ENCODE measurements around the gene PROM2.

DNA sequence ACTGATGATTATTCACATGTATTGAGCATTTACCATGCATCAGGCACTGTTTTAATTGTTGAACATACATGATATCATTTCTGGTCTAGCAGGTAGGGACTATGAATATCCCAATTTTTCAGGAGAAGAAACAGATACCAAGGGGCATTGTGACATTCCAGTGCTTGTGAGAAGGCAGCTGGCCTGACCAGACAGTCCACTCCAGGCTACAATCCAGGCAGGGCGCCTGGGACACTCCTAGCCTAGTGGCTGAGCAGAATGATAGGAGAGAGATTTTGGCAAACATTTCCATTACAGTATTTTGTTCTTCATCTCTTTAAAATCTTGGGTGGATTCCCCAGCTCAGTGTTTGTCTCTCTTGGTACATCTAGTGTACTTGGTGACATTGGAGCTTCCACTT, 42.0 kb upstream of the PROM2 start:
- TF ChIP-seq CTCF (IDR thresholded peaks at IDR 0.05) (no peak), POLR2A (IDR thresholded peaks at IDR 0.05) (no peak)
